HepG2 (cell line): ENCODE measurements around the gene KRTAP4-7.
"Not testable (repeated sequence)": the region's sequence is repeated elsewhere in the genome, so short reads cannot be mapped to it uniquely, and the experiment has no call there.

Experiments
- CEBPB ChIP-seq: IDR thresholded peaks from 2 replicates; pipeline ENCODE4 v1.6.1; 2011; ENCODE audit warnings: low read depth, low read length, improper control_type of control experiment, borderline replicate concordance
- SP1 ChIP-seq, 2 experiments: fragments of 450-650 bp in 1 of 2; sonication (generic) in 1 of 2; formaldehyde crosslinking in 1 of 2; IDR thresholded peaks; 2 replicates each; pipeline versions ENCODE4 v1.4.0 to v1.6.1; 2016 to 2020; ENCODE audit warnings: missing genetic modification reagents in 1 of 2
- SYNCRIP ChIP-seq: fragments of 200-400 bp; formaldehyde crosslinking; IDR thresholded peaks from 2 replicates; pipeline ENCODE4 v1.6.1; 2018; ENCODE audit warnings: mild to moderate bottlenecking, low read depth, low read length; ENCODE audit not compliant: insufficient read depth
- ZFP36L1 ChIP-seq: sonication (generic); formaldehyde crosslinking; IDR thresholded peaks from 2 replicates; pipeline ENCODE4 v1.8.0; 2022; ENCODE audit warnings: mild to moderate bottlenecking, missing genetic modification reagents, moderate library complexity
- ZNF207 ChIP-seq: fragments of 450-650 bp; IDR thresholded peaks from 2 replicates; pipeline ENCODE4 v1.6.1; 2016; ENCODE audit warnings: antibody characterized with exemption, borderline replicate concordance
- TF ChIP-seq, protein P1 (sequence below): sonication (generic); formaldehyde crosslinking; IDR thresholded peaks from 2 replicates; pipeline ENCODE4 v1.5.0; 2020; ENCODE audit warnings: mild to moderate bottlenecking, missing genetic modification reagents, moderate library complexity

DNA sequence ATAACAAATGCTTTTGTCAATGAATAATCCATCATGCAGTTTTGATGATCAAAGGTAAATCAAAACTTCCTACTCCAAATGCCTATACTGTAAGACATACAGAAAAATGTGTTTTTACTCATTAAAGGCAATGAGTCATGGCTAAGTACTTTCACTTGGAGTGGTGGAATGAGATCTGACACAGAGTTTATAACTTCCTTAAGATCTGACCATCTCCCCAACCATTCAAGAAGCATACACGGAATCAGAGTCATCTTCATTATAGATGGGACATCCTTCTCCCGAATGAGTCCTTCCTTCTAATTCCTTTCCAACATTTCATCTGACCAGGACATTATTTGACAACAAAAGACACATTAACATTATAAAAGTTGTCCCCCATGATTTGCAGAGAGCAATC, 523 bp upstream of the KRTAP4-7 start:
- not testable (repeated sequence) for TF ChIP-seq SP1 (IDR thresholded peaks at IDR 0.05); SP1 (CRISPR knock-in tag; IDR thresholded peaks at IDR 0.05); ZNF207; SYNCRIP; CEBPB; ZFP36L1 (CRISPR knock-in tag)
- TF ChIP-seq, protein P1, sequence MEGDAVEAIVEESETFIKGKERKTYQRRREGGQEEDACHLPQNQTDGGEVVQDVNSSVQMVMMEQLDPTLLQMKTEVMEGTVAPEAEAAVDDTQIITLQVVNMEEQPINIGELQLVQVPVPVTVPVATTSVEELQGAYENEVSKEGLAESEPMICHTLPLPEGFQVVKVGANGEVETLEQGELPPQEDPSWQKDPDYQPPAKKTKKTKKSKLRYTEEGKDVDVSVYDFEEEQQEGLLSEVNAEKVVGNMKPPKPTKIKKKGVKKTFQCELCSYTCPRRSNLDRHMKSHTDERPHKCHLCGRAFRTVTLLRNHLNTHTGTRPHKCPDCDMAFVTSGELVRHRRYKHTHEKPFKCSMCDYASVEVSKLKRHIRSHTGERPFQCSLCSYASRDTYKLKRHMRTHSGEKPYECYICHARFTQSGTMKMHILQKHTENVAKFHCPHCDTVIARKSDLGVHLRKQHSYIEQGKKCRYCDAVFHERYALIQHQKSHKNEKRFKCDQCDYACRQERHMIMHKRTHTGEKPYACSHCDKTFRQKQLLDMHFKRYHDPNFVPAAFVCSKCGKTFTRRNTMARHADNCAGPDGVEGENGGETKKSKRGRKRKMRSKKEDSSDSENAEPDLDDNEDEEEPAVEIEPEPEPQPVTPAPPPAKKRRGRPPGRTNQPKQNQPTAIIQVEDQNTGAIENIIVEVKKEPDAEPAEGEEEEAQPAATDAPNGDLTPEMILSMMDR (CRISPR knock-in tag): not testable (repeated sequence)
